ENCODE measurements around the gene SPTBN4.
A peak's percentile ranks its signal among the peaks of the same experiment; 100 is the strongest.
"Not testable (repeated sequence)": the region's sequence is repeated elsewhere in the genome, so short reads cannot be mapped to it uniquely, and the experiment has no call there.

The SPTBN4 gene

GRCh38 chr19:40591724-40592123 is 124.9 kb downstream of the SPTBN4 start:
- not testable (repeated sequence) for H3K4me3 Mint-ChIP-seq, DNase-seq, H3K27me3 Mint-ChIP-seq, H3K27ac Mint-ChIP-seq, H3K9me3 Mint-ChIP-seq
- Mint-ChIP-seq H3K4me1 (ENCODE audit: low read depth) (peaks cover 11% of the 10 kb centered on the region), H3K36me3 (ENCODE audit: low read depth) (peaks cover 36% of the 10 kb centered on the region)

- Mint-ChIP-seq H3K36me3 (ENCODE audit: low read depth) (peaks cover 32% of the 10 kb centered on the region), H3K4me3 (no peak overlapping the region), H3K9me3 (no peaks in the 10 kb centered on the region), H3K27me3 (peaks cover 9% of the 10 kb centered on the region), H3K27ac (no peak overlapping the region), H3K4me1 (ENCODE audit: low read depth) (peaks cover 11% of the 10 kb centered on the region)
- no peak for DNase-seq
Observed at GRCh38 chr19:40592170-40592569, 125.4 kb downstream of the SPTBN4 start.

- peaks cover 27% of the 10 kb centered on the region for H3K4me1 Mint-ChIP-seq (ENCODE audit: low read depth)
- H3K27ac Mint-ChIP-seq = no peak overlapping the region
- DNase-seq = no peak
- peaks cover 26% of the 10 kb centered on the region for H3K27me3 Mint-ChIP-seq
- peaks cover 16% of the 10 kb centered on the region for H3K36me3 Mint-ChIP-seq (ENCODE audit: low read depth)
- H3K9me3 Mint-ChIP-seq = no peaks in the 10 kb centered on the region
- H3K4me3 Mint-ChIP-seq = no peak overlapping the region
Observed at GRCh38 chr19:40594255-40594654, 127.5 kb downstream of the SPTBN4 start.

GRCh38 chr19:40594657-40595091 is 127.9 kb downstream of the SPTBN4 start:
- no peak overlapping the region for H3K27ac Mint-ChIP-seq
- H3K9me3 Mint-ChIP-seq = no peaks in the 10 kb centered on the region
- no peak overlapping the region for H3K4me3 Mint-ChIP-seq
- H3K36me3 Mint-ChIP-seq (ENCODE audit: low read depth) = peaks cover 13% of the 10 kb centered on the region
- no peak for DNase-seq
- H3K4me1 Mint-ChIP-seq (ENCODE audit: low read depth) = peaks cover 31% of the 10 kb centered on the region
- peaks cover 30% of the 10 kb centered on the region for H3K27me3 Mint-ChIP-seq

GRCh38 chr19:40596608-40597328 is 130.0 kb downstream of the SPTBN4 start:
- H3K27me3 Mint-ChIP-seq = peaks cover 43% of the 10 kb centered on the region
- H3K4me1 Mint-ChIP-seq (ENCODE audit: low read depth) = peaks cover 42% of the 10 kb centered on the region
- H3K27ac Mint-ChIP-seq = no peak overlapping the region
- H3K4me3 Mint-ChIP-seq = no peak overlapping the region
- H3K36me3 Mint-ChIP-seq (ENCODE audit: low read depth) = no peaks in the 10 kb centered on the region
- no peaks in the 10 kb centered on the region for H3K9me3 Mint-ChIP-seq
- no peak for DNase-seq

GRCh38 chr19:40597329-40597838 is 130.6 kb downstream of the SPTBN4 start:
- peaks cover 44% of the 10 kb centered on the region for H3K4me1 Mint-ChIP-seq (ENCODE audit: low read depth)
- no peak overlapping the region for H3K27ac Mint-ChIP-seq
- no peaks in the 10 kb centered on the region for H3K9me3 Mint-ChIP-seq
- no peaks in the 10 kb centered on the region for H3K36me3 Mint-ChIP-seq (ENCODE audit: low read depth)
- peak overlapping the region; percentile 42 for H3K4me3 Mint-ChIP-seq
- peaks cover 45% of the 10 kb centered on the region for H3K27me3 Mint-ChIP-seq
- no peak for DNase-seq

- Mint-ChIP-seq H3K4me3 (peak overlapping the region; percentile 33), H3K9me3 (no peaks in the 10 kb centered on the region), H3K4me1 (ENCODE audit: low read depth) (peaks cover 53% of the 10 kb centered on the region), H3K36me3 (ENCODE audit: low read depth) (no peaks in the 10 kb centered on the region), H3K27me3 (peaks cover 45% of the 10 kb centered on the region), H3K27ac (no peak overlapping the region)
- peak; percentile 92 for DNase-seq
Observed at GRCh38 chr19:40598121-40598917, 131.5 kb downstream of the SPTBN4 start.

- Mint-ChIP-seq H3K9me3 (no peaks in the 10 kb centered on the region), H3K27me3 (peaks cover 45% of the 10 kb centered on the region), H3K27ac (no peak overlapping the region), H3K4me3 (no peak overlapping the region), H3K36me3 (ENCODE audit: low read depth) (no peaks in the 10 kb centered on the region), H3K4me1 (ENCODE audit: low read depth) (peaks cover 59% of the 10 kb centered on the region)
- DNase-seq = peak; percentile 47
Observed at GRCh38 chr19:40598918-40599307, 132.1 kb downstream of the SPTBN4 start.

GRCh38 chr19:40599331-40599901 is 132.6 kb downstream of the SPTBN4 start:
- Mint-ChIP-seq H3K4me3 (no peak overlapping the region), H3K27ac (no peak overlapping the region), H3K9me3 (no peaks in the 10 kb centered on the region), H3K27me3 (peaks cover 48% of the 10 kb centered on the region), H3K4me1 (ENCODE audit: low read depth) (peaks cover 60% of the 10 kb centered on the region), H3K36me3 (ENCODE audit: low read depth) (no peaks in the 10 kb centered on the region)
- peak; percentile 40 for DNase-seq

- Mint-ChIP-seq H3K4me1 (ENCODE audit: low read depth) (peaks cover 60% of the 10 kb centered on the region), H3K27me3 (peaks cover 48% of the 10 kb centered on the region)
- DNase-seq = no peak
Observed at GRCh38 chr19:40599902-40600569, 133.2 kb downstream of the SPTBN4 start.

GRCh38 chr19:40600570-40601133 is 133.9 kb downstream of the SPTBN4 start:
- peaks cover 64% of the 10 kb centered on the region for H3K4me1 Mint-ChIP-seq (ENCODE audit: low read depth)
- H3K36me3 Mint-ChIP-seq (ENCODE audit: low read depth) = no peaks in the 10 kb centered on the region
- peak overlapping the region; percentile 31 for H3K27ac Mint-ChIP-seq
- H3K4me3 Mint-ChIP-seq = peak overlapping the region; percentile 58
- no peaks in the 10 kb centered on the region for H3K9me3 Mint-ChIP-seq
- peaks cover 48% of the 10 kb centered on the region for H3K27me3 Mint-ChIP-seq
- DNase-seq = peak; percentile 41

More at GRCh38 chr19:40599902-40600569, 133.2 kb downstream of the SPTBN4 start:
- Mint-ChIP-seq H3K36me3 (ENCODE audit: low read depth) (no peaks in the 10 kb centered on the region), H3K4me3 (peak overlapping the region; percentile 58), H3K27ac (no peak overlapping the region), H3K9me3 (no peaks in the 10 kb centered on the region)

GRCh38 chr19:40601134-40601974 is 134.6 kb downstream of the SPTBN4 start, which contains the start of gene LTBP4:
LTBP4 (plus strand) TSS chr19:40601369; CDS start chr19:40601388, 19 bp downstream.
- Mint-ChIP-seq H3K27me3 (peaks cover 45% of the 10 kb centered on the region), H3K4me3 (peak within 1 kb of the TSS; percentile 58), H3K4me1 (ENCODE audit: low read depth) (peaks cover 70% of the 10 kb centered on the region), H3K27ac (peak within 1 kb of the TSS; percentile 31), H3K36me3 (ENCODE audit: low read depth) (no peaks in the 10 kb centered on the region), H3K9me3 (no peaks in the 10 kb centered on the region)
- peak; percentile 62 for DNase-seq

- H3K27me3 Mint-ChIP-seq = peaks cover 33% of the 10 kb centered on the region
- no peaks in the 10 kb centered on the region for H3K36me3 Mint-ChIP-seq (ENCODE audit: low read depth)
- H3K4me3 Mint-ChIP-seq = no peak overlapping the region
- DNase-seq = no peak
- no peaks in the 10 kb centered on the region for H3K9me3 Mint-ChIP-seq
- no peak overlapping the region for H3K27ac Mint-ChIP-seq
- H3K4me1 Mint-ChIP-seq (ENCODE audit: low read depth) = peaks cover 74% of the 10 kb centered on the region
Observed at GRCh38 chr19:40603071-40603388, 136.2 kb downstream of the SPTBN4 start.

All from activated T-cell treated with anti-CD3 and anti-CD28 coated beads, Interleukin-2, amount 50 U/mL, for 24 hours (primary cell).